SK-N-DZ (cell line): Measurements from ENCODE around the gene APBA2.

ENCODE experiments used
- DNase-seq: peaks from one replicate; pipeline ENCODE4 v3.0.0-alpha.2; 2015; ENCODE audit warnings: low spot score

APBA2 gene

DNA sequence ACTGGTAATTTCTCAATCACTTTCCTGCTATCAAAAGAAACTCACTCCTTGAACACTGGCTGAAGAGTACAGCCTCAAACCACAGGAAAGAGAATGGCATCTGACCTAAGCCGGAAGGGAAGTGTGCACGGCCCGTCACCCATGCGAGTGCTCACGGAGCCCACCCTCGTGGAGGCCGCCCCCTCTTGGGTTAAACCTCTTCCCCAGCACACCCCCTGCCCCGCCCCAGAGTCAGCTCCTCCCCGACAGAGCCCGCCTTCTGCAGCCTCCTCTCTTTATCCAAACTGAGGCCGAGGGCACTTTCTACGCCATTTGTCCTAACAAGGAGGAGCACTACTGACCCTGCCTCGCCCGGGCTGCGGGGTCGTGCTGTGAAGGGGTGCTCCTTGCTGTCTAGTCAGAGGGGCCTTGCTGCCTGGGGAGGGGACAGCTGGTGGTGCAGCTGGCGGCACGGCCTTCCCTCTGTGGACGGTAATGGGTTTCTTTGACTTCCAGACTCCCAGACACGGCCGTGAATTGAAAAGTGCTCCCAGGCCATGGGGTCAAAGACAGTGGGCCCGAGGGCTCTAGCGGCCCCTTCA lies 246.2 kb downstream of the APBA2 start:
- no peak for DNase-seq

- no peak for DNase-seq
Observed at GRCh38 chr15:29132735-29133181, 247.0 kb downstream of the APBA2 start.

DNA sequence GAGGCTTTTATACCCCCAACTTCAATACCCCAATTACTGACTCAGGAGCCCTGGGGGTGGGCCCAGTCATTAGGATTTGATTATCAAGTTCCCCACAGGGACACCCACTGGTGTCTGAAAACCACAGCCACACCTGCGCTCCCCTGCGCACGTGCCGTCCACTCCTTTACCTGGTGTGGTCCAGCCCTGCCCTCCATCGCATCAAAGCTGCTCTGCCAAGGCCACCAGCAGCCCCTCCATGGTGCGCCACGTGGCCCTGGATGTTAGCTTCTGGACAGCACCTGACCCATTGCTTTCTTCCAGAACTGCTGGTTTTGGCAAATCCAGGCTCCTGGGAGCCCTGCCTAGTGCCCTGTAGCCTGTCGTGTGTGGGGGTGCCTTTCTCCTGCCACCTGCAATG lies 247.5 kb downstream of the APBA2 start:
- DNase-seq = no peak

GRCh38 chr15:29133791-29134190 lies 248.0 kb downstream of the APBA2 start:
- DNase-seq = no peak

DNA sequence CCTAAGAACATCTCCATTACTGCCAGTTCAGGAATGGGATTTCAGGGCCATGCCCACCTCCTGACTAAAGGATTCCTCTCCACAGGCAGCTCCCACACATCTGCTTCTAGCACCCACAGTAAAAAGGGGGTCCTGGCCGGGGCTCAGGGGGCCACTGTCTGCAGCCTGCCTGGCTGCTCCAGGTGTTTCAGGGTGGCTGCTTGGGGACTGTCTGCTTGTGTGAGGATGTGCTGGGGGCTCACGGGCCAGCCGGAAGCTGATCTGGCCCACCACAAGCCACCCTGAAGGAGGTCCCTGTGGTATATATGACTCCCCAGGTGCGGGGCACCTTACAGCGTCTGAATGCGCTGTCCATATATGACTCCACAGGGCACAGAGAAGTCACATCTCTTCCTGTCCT lies 248.5 kb downstream of the APBA2 start:
- DNase-seq = no peak

DNA sequence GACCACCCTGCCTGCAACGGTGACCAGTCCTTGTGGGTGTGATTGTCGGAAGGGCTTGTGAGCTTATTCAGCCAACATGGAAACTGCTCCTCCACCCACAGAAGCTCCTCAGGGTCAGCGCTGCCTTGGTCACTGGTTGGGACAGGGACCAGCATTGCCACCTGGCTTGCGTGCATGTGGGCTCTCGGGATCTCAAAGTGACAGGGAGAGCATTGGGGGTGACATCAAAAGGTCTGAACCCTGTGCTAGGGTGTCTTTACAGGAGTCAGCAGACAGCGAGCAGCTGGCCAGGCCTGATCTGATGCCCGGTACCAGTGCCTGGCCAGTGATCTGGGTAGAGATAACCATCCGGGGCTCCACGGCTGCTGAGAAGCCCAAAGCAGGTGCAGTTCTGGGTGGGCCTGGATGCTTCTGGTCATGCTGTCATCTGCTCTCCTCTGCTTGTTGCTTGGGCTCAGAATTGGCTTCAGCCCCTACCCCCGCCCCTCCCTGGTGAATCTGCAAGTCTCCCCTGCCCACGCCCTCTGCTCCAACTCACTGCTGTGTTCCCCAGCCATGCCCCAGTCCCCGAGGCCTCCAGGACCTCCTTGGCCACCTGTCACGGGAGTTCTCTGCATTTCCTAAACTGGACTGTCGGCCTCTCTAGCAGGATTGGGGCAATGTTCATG lies 249.0 kb downstream of the APBA2 start:
- DNase-seq = peak; percentile 23

GRCh38 chr15:29135309-29135657 lies 249.5 kb downstream of the APBA2 start:
- no peak for DNase-seq

DNA sequence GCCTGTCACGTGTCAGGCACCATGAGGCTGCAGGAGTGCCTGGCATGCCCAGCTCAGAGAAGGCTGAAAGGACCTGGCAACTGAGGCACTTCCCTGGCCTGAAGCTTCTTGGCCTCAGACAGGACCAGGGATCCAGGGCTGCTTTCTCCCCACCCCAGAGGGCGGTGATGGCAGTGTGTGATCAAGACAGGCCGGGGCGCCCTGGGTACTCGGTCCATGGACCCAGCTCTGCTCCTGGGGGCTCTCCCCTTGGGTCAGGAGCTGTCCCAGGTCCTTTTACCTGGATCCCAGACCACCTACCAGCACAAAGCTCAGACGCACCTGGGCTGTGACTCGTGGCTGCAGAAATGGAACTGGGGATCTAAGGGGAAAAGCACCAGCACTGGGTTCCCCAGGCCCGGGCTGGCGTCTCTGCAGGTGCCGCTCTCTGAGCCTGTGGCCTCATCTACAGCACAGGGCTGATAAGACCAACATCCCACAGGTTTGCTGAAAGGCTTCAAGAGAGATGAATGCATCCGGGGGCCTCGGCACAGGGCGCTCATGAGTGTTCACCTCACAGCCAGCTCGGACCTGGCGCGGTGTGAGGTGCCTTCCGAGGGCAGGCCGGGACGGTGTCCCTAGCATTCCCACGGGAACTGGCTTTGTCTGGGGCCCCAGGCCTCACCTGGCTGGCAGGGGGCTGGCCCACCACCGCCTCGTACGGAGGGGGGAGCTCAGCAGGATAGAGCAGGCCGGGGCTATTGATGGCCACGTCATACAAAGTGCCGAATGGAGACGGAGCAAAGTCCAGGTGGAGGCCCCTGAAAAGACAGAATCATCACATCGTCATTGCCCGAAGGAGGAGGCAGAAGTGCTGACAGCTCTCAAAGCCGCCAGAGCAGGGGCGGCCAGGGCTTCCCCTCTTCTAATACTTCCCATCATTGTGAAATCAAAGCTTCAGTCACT lies 250.2 kb downstream of the APBA2 start:
- DNase-seq = no peak

- DNase-seq = no peak
Observed at GRCh38 chr15:29138260-29138659, 252.5 kb downstream of the APBA2 start.

DNA sequence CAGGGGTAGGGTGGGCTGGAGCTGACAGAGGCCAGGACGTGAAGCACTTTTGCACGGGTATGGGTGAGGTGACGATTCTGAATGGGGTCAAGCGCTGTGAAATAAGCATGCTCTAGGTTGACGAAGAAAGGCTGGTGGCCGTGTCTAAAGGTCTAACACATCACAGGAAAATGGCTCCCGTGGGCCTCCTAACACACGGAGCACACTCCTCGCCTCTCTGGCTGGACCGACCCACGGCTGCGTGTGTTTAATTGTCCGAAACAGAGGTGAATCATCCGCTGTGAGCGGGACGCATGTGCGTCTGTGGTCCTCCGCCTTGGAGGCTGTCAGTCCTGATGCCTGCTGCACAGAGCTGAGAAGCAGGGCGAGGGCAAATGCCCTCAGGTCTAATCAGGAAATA lies 253.3 kb downstream of the APBA2 start:
- no peak for DNase-seq

DNA sequence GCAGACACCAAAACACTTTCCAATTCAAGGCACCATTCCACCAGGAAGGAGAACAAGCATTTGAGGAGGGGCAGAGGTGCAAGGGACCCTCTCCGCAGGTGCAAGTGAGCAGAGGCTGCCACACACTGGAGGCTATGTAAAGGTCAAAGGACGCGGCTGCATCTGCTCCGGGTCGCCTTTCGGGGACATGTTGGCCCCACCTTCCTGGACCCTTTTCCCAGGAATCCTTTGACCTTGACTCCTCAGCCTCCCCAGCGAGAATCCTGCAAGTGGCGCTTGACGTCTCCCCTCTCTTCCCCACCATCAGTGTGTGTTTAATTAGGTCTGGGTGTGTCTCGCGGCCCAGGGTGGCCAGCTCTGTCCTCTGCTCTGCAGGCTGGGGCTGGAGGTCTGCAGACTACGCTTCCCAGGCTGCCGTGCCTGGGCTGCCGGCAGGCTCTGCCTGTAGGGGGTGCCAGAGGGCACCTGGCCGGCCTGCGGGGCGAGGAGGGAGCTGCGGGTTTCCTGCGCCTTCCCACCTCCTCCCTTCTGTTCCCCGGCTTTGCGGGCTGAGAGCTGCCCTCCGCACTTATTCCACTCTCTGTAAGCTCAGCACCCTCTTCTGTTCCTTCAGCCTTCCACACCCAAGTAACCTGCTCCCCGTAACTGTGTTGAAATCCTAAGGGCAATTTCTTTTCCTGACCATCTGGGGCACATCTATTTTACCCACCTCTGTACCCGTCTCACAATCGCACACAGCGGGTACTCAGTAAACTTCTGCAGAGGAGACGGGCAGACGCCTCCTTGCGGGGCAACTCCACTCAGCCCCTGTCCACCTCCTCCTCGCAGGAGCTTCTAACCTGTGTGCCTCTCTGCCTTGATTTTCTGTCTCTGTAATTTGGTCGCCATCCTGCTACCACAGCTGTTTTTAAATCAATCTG lies 254.0 kb downstream of the APBA2 start:
- DNase-seq = peak; percentile 65

DNA sequence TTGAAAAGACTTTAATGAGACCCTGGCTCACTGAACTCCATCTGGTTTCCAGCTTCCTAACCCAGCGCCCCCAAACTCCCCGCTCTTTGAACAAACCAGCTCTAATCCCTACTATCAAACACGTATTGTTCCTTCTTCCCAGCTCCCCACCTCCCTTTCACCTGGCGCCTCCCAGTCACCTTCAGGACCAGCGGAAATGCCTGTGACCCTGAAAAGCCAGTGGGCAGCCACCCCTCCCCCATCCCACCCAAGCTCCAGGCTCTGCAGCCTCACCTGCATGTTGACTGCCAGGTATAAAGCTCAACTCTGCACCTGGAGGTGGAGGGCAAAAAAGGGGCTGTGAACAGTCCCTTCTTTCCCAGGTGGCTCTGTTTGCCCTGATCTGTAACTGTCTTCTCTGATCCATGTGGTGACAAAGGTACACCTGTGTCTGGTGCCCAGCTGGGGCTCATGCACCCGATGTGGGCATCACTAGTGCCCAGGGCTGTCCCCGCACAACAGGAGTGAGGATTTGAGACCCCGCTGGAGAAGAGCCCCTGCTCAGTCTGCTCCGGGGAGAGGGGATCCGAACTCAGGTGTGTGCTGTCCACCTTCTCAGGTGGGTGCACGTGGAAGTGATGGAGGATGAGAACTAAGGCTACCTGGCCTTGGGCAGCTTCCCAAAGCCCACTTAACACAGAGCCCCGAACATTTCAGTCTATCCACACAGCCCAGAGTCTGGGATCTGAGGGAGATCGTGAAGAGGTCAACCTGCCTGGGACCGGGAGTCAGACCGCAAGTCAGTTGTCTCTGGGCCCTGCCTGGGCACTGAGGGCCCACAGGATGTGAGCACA lies 254.9 kb downstream of the APBA2 start:
- no peak for DNase-seq

DNA sequence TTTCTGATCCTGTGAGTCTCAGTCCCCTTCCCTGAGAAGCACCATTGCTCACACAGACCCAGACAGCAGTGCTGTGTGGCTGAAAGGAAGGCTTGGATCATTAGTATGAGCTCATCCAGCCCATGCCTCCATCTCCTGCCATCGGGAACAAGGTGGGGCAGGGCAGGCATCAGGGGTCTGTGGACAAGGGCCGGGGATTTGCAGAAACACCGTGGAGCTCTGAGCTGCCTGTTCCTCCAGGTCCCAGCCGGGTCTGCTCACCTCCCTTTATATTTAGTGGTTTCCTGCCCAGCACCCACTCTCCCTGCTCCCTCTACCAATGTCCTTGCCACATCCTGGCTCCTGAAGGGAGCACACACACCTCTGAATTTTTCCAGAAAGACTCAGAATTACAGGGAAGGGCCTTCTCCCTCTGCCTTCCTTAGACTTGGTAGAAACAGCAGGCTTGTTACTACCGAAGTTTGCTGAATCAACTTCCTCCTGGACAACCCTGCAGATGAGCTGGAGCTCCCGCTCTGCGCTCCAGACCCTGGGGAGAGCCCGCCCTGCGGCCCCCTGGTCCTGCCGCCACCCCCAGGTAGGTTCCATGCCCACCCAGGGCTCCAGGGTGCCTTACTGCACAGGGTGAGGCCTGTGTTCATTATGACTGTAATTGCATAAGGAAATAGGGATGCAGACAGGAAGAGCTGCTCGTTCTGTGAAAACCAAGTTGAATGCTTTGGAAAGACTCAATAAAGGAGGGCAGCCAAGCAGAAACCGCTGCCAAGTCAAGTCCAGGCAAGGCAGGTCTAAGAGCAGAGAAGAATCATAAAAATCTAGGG lies 255.7 kb downstream of the APBA2 start:
- DNase-seq = no peak

DNA sequence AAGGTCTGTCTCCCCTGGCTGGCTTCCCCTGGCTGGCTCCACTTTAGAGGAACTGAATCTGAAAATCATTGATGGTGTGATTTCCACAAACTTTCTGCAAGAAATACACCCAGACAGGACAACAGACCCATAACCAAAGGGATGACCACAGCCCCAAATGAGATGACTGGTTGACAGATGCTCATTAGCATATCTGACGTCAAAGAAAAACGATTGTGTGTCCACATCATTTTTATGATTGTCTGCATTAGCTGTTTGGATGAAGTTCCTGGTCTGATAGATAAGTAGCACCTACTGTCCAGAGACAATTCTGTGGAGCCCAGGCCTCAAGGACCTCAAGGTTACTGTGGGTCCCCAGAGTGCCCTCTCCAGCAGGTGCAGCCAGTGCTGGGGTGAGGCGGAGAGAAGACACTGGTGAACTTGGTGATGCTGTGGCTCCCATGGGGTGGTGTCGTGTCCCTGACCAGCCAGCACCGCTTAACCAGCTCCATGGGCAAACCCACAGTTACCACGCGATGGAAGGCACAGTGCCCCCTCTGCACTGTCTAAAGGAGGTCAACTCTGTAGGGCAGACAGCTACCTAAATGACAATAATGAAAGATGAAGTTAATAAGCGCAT lies 256.5 kb downstream of the APBA2 start:
- DNase-seq = no peak

DNA sequence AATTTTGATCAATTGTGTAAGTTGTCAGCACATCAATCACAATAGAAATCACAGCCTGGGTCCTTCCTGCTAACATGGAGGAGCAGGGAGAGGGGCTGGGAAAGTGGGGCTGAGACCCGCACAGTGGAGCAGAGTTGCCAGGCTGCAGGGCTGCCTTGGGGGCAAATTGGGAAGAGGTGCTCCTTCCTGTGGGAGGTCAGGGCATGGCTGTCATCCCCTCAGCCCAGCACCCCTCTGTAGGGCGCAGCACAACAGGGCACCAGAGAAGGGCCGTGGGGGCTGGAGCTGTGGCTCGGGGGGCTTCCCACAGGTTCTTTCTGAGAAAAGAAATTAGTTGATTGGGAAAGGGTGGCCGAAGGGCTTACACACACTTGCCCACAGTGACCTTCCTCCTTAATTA lies 257.5 kb downstream of the APBA2 start:
- no peak for DNase-seq

DNA sequence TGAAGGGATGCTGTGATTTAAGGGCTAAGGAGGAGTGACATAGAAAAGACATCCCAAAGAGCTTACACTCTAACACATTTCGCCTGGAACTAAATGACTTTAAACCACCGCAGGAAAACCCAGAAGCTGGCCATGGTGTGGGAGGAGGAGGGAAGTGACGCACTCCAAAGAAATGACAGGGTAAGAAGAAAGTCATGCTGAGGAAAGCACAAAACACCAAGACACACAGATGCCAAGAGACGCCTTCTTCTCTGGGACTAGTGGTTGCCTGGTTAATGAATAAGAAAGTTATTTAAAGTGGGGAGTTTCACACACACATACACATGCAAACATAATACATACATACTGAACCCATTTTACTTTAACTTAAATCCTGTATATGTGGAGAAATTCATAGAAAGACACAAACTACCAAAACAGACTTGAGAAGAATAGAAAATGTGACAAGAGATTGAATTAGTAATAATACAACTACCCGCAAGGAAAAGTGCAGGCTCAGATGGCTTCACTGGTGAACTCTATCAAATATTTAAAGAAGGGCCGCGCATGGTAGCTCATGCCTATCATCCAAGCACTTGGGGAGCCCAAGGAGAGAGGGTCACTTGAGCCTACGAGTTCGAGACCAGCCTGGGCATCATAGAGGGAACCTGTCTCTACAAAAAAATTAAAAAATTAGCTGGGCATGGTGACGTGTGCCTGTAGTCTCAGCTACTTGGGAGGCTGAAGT lies 258.3 kb downstream of the APBA2 start:
- DNase-seq = no peak

DNA sequence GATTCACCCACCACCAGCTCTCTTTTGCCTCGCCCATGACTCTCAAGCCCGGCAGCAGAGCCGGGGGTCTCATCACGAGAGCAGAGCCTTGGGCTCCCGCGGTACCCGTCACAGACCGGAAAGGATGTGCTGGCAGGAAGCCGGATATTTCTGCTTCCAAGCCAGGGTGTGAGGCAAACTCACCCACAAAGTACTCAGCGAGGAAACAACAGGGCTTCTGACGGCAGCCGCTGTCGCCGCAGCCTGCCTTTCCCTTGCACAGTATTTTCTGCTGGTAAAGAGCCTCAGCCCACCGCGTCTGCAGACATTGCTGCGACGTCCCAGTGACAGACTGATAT lies 263.9 kb downstream of the APBA2 start:
- DNase-seq = no peak
